ENCODE data around the gene NSMCE1.

NSMCE1 gene

DNA sequence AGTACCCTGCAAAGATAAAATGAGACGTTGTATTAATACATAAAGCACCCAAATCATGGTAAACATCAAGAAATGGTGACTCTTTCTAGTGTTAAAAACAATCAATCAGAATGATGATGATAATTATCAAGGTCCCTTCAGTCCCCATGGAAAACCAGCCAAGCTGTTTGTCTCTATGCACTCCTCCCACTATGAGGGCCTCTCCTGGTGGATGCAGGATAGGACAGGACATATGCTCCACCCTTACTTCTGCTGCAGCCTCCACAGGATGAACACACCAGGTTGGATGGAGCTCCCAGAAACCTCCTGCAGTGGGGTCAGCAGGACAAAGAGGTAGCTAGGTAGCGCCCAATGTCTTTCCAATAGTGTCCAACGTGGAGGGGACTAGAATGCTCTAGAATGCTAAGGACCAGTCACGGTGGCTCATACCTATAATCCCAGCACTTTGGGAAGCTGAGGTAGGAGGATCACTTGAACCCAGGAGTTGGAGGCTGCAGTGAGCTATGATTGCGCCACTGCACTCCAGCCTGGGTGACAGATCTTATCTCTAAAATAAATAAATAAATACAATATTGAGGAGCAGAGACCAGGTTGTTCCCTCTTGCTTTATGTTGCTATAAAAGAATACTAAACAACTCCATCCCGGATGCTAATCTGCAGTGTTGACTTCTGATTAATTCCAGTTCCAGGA lies 75.1 kb downstream of the NSMCE1 start:
- Histone ChIP-seq H4K20me1 (ENCODE audit: insufficient read depth, low read length) (no peaks in the 10 kb centered on the region), H3K4me2 (ENCODE audit: low read depth, low read length) (no peak overlapping the region), H3K4me1 (ENCODE audit: low read length) (peaks cover 10% of the 10 kb centered on the region), H3K9me2 (replicated peaks; ENCODE audit: insufficient read depth, low read length) (no peaks in the 10 kb centered on the region), H3K27ac (ENCODE audit: low read length) (no peak overlapping the region), H3K27me3 (replicated peaks; ENCODE audit: insufficient read depth, low read length) (no peaks in the 10 kb centered on the region), H3K36me3 (replicated peaks; ENCODE audit: insufficient read depth, low read length) (no peaks in the 10 kb centered on the region), H3K9me3 (replicated peaks; ENCODE audit: insufficient read depth, low read length) (no peaks in the 10 kb centered on the region), H3K4me3 (ENCODE audit: low read length) (no peak overlapping the region), H2AFZ (ENCODE audit: low read length) (no peak overlapping the region), H3F3A (ENCODE audit: insufficient read depth, low read length) (no peaks in the 10 kb centered on the region), H3K9ac (ENCODE audit: low read length) (no peak overlapping the region), H3K79me2 (ENCODE audit: low read length) (no peaks in the 10 kb centered on the region)
- DNase-seq = no peak
- TF ChIP-seq, protein P1, sequence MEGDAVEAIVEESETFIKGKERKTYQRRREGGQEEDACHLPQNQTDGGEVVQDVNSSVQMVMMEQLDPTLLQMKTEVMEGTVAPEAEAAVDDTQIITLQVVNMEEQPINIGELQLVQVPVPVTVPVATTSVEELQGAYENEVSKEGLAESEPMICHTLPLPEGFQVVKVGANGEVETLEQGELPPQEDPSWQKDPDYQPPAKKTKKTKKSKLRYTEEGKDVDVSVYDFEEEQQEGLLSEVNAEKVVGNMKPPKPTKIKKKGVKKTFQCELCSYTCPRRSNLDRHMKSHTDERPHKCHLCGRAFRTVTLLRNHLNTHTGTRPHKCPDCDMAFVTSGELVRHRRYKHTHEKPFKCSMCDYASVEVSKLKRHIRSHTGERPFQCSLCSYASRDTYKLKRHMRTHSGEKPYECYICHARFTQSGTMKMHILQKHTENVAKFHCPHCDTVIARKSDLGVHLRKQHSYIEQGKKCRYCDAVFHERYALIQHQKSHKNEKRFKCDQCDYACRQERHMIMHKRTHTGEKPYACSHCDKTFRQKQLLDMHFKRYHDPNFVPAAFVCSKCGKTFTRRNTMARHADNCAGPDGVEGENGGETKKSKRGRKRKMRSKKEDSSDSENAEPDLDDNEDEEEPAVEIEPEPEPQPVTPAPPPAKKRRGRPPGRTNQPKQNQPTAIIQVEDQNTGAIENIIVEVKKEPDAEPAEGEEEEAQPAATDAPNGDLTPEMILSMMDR (IDR thresholded peaks at IDR 0.05; ENCODE audit: low read length) = no peak
- TF ChIP-seq EZH2phosphoT487 (IDR thresholded peaks at IDR 0.05; ENCODE audit: low read length) (no peak), EZH2 (optimal IDR thresholded peaks at IDR 0.05; ENCODE audit: low read depth, low read length) (no peak)

DNA sequence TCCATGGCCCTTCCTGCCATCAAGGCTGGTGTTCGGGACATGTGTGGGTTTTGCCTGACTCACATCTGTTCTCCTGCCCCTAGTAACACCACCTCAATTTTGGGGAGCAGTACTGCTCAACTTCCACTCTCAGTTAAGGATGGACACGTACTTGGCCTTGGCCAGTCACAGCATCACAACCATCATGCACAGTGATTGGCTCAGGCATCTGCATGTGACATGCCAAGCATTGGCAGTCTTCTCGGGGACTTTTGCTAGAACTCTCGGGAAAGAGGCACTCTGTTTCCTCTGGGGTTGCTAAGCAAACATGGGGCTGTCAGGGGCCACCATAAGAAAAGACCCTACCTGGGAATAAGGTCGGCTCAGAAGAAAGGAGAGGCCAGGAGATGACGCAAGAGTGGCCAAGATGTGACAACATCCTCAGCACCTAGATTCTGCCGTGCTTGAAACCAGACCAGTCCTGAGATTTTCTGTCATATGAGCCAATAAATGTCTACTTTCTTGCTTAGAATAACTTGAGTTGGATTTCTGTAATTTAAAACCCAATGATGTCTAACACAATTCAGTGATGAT lies 77.1 kb downstream of the NSMCE1 start:
- Histone ChIP-seq H3K4me3 (ENCODE audit: low read length) (no peak overlapping the region), H3F3A (ENCODE audit: insufficient read depth, low read length) (no peaks in the 10 kb centered on the region), H3K4me2 (ENCODE audit: low read depth, low read length) (no peak overlapping the region), H3K79me2 (ENCODE audit: low read length) (no peaks in the 10 kb centered on the region), H3K9ac (ENCODE audit: low read length) (no peak overlapping the region), H3K27ac (ENCODE audit: low read length) (no peak overlapping the region), H3K36me3 (replicated peaks; ENCODE audit: insufficient read depth, low read length) (no peaks in the 10 kb centered on the region), H4K20me1 (ENCODE audit: insufficient read depth, low read length) (no peaks in the 10 kb centered on the region), H3K27me3 (replicated peaks; ENCODE audit: insufficient read depth, low read length) (no peaks in the 10 kb centered on the region), H3K9me2 (replicated peaks; ENCODE audit: insufficient read depth, low read length) (no peaks in the 10 kb centered on the region), H3K9me3 (replicated peaks; ENCODE audit: insufficient read depth, low read length) (no peaks in the 10 kb centered on the region), H3K4me1 (ENCODE audit: low read length) (peaks cover 10% of the 10 kb centered on the region), H2AFZ (ENCODE audit: low read length) (no peak overlapping the region)
- TF ChIP-seq, protein P1 (IDR thresholded peaks at IDR 0.05; ENCODE audit: low read length) = no peak
- no peak for TF ChIP-seq EZH2phosphoT487 (IDR thresholded peaks at IDR 0.05; ENCODE audit: low read length)
- TF ChIP-seq EZH2 (optimal IDR thresholded peaks at IDR 0.05; ENCODE audit: low read depth, low read length) = no peak
- no peak for DNase-seq

DNA sequence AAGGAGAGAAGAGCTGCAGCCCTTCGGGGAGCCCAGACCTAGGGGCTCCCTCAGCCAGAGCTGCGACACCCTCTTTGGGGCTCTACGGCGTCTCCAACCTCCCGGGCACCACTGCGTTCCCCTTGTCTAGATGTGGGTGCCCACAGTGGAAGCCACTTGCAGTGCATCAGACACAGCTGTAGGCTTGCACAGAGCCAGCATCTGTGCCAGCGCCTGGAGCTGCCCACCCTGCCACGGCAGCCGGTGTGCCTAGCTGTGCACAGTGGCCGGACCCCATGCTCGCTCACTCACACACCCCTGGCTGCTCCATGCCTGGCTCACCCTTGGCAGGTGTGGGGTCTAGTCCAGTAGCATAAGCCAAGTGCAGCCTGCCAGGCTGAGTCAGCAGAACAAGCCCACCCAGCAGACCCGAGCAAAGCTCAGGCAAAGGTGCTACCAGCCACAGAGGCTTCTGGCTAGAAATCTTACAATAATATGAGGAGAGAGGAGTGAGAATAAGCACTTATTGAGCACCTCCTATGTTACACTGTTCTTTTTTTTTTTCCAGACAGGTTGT lies 78.2 kb downstream of the NSMCE1 start:
- TF ChIP-seq EZH2 (optimal IDR thresholded peaks at IDR 0.05; ENCODE audit: low read depth, low read length) (no peak), EZH2phosphoT487 (IDR thresholded peaks at IDR 0.05; ENCODE audit: low read length) (no peak)
- TF ChIP-seq, protein P1 (IDR thresholded peaks at IDR 0.05; ENCODE audit: low read length) = no peak
- Histone ChIP-seq H3K27ac (ENCODE audit: low read length) (no peak overlapping the region), H3K79me2 (ENCODE audit: low read length) (no peaks in the 10 kb centered on the region), H3K4me1 (ENCODE audit: low read length) (peaks cover 10% of the 10 kb centered on the region), H3K27me3 (replicated peaks; ENCODE audit: insufficient read depth, low read length) (no peaks in the 10 kb centered on the region), H3K36me3 (replicated peaks; ENCODE audit: insufficient read depth, low read length) (no peaks in the 10 kb centered on the region), H3K9ac (ENCODE audit: low read length) (no peak overlapping the region), H3K9me2 (replicated peaks; ENCODE audit: insufficient read depth, low read length) (no peaks in the 10 kb centered on the region), H2AFZ (ENCODE audit: low read length) (no peak overlapping the region), H3K4me3 (ENCODE audit: low read length) (no peak overlapping the region), H3F3A (ENCODE audit: insufficient read depth, low read length) (no peaks in the 10 kb centered on the region), H3K4me2 (ENCODE audit: low read depth, low read length) (no peak overlapping the region), H4K20me1 (ENCODE audit: insufficient read depth, low read length) (no peaks in the 10 kb centered on the region), H3K9me3 (replicated peaks; ENCODE audit: insufficient read depth, low read length) (no peaks in the 10 kb centered on the region)
- no peak for DNase-seq
